KOPT-K1 (cell line): Measurements from ENCODE around the gene TMEM109.

ENCODE experiments used
- H3K27ac ChIP-seq: fragments of 200-600 bp; sonication (generic); 2 replicates; pipeline ENCODE4 v1.5.1; 2016; ENCODE audit warnings: antibody characterized with exemption, mild to moderate bottlenecking, low read depth, low read length; ENCODE audit not compliant: poor library complexity, severe bottlenecking
- H3K36me3 ChIP-seq: fragments of 200-600 bp; sonication (generic); 2 replicates; pipeline ENCODE4 v1.5.1; 2017; ENCODE audit warnings: antibody characterized with exemption, mild to moderate bottlenecking, low read length, moderate library complexity; ENCODE audit not compliant: insufficient read depth
- H3K9me3 ChIP-seq: fragments of 200-600 bp; sonication (generic); 2 replicates; pipeline ENCODE4 v1.5.1; 2017; ENCODE audit warnings: antibody characterized with exemption, low read length, mild to moderate bottlenecking; ENCODE audit not compliant: insufficient read depth, poor library complexity, severe bottlenecking

Gene TMEM109

DNA sequence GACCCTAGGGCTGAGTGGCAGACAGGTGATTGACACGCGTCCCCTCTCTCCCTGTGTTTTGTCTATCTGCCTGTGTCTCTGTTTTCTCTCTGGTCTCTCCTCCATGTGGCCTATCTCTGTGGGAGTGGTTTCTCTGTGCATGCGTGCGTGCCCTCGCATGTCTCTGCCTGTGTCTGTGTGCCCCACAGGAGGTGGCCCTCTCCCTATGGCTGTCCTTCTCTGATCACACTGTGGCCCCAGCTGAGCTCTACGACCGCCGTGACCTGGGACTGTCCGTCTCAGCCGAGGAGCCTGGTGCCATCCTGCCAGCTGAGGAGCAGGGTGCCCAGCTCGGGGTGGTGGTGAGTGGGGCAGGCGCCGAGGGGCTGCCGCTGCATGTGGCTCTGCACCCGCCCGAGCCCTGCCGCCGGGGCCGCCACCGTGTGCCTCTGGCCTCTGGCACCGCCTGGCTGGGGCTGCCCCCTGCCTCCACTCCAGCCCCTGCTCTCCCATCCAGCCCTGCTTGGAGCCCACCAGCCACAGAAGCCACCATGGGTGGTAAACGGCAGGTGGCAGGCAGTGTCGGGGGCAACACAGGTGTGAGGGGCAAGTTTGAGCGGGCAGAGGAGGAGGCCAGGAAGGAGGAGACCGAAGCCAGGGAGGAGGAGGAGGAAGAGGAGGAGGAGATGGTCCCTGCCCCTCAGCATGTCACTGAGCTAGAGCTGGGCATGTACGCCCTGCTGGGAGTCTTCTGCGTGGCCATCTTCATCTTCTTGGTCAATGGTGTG lies 21.9 kb downstream of the TMEM109 start:
- H3K27ac ChIP-seq = no peak overlapping the region
- no peaks in the 10 kb centered on the region for H3K9me3 ChIP-seq
- H3K36me3 ChIP-seq = no peaks in the 10 kb centered on the region

DNA sequence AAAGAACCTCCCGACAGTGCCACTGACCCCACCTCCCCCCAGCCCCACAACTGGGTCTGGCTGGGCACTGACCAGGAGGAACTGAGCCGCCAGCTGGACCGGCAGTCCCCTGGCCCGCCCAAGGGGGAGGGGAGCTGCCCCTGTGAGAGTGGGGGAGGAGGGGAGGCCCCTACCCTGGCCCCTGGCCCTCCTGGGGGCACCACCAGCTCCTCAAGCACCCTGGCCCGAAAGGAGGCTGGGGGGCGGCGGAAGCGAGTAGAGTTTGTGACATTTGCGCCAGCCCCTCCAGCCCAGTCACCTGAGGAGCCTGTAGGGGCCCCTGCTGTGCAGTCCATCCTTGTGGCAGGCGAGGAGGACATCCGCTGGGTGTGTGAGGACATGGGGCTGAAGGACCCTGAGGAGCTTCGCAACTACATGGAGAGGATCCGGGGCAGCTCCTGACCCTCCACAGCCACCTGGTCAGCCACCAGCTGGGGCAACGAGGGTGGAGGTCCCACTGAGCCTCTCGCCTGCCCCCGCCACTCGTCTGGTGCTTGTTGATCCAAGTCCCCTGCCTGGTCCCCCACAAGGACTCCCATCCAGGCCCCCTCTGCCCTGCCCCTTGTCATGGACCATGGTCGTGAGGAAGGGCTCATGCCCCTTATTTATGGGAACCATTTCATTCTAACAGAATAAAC lies 22.6 kb downstream of the TMEM109 start:
- Histone ChIP-seq H3K27ac (no peak overlapping the region), H3K36me3 (no peaks in the 10 kb centered on the region), H3K9me3 (no peaks in the 10 kb centered on the region)

DNA sequence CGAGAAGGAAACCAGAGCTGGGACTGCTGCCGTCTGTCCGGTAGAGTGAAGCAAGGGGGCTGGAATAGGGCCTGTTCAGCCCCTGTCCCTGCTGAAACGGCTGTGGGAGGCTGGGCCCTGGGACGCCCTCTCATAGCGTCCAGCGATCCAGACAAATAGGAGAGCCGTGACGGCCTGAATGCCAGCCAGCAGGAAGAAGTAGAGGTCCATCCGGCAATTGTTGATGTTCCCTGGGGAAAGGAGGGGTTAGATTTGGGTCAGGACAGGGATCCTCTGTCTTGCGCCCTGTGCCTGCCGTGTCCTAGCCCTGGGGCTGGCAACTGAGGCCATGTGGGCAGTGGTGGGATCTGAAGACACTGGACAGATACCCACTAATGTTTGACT lies 23.2 kb downstream of the TMEM109 start:
- Histone ChIP-seq H3K36me3 (no peaks in the 10 kb centered on the region), H3K27ac (no peak overlapping the region), H3K9me3 (no peaks in the 10 kb centered on the region)

DNA sequence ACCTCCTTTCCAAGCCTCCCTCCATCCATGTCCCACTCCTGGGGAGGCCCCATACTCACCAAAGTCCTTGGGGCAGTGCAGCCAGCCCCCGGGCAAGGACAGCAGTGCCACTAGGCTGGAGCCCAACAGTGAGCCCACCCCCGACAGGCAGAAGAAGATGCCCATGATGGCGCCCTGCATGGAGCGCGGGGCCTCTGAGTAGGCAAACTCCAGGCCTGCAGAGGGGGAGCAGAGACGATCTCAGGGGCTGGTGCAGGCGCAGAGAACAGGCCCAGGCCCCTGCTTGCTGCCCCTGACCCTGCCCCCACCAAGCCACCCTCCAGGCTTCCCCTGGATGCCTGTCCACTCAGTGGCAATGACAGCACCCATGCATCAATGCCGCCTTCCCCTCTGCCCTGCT lies 23.9 kb downstream of the TMEM109 start:
- Histone ChIP-seq H3K36me3 (no peaks in the 10 kb centered on the region), H3K27ac (no peak overlapping the region), H3K9me3 (no peaks in the 10 kb centered on the region)

DNA sequence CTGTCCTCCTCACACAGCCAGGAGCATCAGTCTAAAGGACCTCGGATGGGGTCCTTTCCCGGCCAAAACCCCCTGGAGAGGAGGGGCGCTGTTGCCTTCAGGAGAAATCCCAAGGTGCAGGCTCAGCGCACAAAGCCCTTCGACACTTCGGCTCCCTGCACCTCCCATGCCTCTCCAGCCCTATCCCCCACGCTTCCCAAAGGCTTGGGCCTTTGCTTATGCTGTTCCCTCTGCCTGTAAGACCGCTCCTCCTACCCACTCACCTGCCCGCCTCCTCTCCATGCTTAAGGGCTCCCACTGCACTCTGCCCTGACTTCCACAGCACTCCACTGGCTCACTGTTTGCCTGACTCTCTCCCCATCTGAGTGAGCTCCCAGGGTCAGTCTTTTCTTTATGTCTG lies 24.5 kb downstream of the TMEM109 start:
- H3K9me3 ChIP-seq = no peaks in the 10 kb centered on the region
- H3K36me3 ChIP-seq = no peaks in the 10 kb centered on the region
- H3K27ac ChIP-seq = no peak overlapping the region

DNA sequence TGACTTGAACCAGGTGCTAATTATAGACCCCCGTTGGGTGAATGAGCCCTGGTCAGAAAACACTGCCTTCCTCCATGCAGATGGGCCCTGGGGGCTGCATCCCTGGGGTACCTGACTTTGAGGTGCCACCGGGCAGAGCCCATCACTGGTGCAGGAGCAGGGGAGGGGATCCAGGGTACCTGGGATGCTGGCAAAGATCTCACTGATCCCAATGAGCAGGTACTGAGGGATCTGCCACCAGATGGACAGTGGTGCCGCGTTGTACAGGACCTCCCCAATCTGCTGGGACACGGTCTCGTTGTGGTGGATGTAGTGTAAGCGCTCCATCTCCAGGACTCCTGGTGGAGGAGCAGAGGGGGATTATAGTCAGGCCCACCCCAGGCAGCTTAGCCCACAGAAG lies 25.3 kb downstream of the TMEM109 start:
- no peak overlapping the region for H3K27ac ChIP-seq
- no peaks in the 10 kb centered on the region for H3K36me3 ChIP-seq
- no peaks in the 10 kb centered on the region for H3K9me3 ChIP-seq

DNA sequence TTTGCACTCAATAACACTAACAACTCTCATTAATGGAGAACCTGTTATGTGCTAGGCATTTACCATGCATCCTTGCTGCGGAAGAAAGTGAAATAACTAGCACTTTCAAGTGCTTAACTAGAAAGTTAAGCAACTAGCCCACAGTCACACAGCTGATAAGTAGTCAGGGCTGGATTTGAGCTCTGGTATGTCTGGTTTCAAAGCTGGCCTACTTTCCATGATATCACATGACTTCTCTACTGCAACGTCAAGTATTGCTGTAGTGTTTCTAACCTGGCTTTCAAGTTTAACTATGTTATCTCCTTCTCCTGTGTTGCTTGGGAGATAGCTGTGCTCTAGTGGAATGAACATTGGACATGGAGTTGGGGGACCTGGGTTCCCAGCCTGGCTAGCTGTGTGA lies 25.9 kb downstream of the TMEM109 start:
- Histone ChIP-seq H3K27ac (no peak overlapping the region), H3K9me3 (no peaks in the 10 kb centered on the region), H3K36me3 (no peaks in the 10 kb centered on the region)

DNA sequence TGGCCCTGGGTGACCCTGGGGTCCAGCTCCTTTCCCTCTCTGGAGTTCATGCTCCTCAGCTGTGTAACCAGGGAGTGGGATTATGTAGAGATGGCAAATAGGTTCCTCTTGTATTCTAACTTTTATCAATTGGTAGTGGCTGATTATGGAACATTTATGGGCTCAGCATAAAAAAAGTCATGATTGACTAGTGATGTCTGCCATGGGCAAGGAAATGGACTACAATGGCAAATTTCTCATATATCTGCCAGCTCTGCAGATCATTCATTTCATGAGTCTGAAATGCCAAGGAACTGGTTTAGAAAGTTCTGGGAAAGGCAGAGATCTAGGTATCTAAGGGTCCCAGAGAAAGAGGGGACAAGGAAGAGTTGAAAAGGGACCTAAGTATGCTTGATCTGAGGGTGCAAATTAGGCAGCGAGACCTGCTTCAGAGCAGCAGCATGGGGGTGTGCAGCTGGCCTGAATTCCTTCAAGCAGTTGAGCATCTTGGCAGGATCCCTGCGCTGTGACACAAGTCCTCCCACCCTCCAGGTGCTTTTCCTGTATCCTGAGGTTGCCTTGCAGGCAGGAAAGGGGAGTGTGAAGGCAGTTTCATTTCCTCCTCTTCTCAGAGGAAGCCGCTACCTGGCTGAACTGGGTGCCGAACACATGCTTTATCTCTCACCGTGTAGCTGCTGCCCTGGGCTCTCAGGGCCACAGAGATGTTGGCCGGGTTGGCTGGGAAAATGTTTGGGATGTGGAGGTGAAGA lies 27.6 kb downstream of the TMEM109 start:
- Histone ChIP-seq H3K27ac (no peak overlapping the region), H3K36me3 (no peaks in the 10 kb centered on the region), H3K9me3 (no peaks in the 10 kb centered on the region)

DNA sequence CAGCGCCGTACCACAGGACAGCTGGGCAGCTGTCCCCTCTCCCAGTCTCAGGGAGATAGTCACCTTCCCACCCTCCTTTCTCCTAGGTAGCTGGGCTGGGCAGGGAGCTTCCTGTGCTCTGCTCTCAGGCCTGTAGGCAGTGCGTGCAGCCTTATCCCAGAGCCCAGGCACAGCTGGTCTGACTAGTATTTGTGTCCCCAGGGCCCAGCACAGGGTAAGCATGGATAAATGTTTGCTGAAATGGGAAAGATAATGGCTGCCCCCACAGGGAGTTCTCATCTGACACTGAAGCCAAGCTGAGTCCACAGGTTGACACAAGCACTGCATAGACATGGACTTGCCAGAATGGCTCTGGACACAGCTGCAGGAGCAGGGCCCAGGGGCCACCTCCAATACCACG lies 28.3 kb downstream of the TMEM109 start:
- no peak overlapping the region for H3K27ac ChIP-seq
- no peaks in the 10 kb centered on the region for H3K36me3 ChIP-seq
- H3K9me3 ChIP-seq = no peaks in the 10 kb centered on the region

DNA sequence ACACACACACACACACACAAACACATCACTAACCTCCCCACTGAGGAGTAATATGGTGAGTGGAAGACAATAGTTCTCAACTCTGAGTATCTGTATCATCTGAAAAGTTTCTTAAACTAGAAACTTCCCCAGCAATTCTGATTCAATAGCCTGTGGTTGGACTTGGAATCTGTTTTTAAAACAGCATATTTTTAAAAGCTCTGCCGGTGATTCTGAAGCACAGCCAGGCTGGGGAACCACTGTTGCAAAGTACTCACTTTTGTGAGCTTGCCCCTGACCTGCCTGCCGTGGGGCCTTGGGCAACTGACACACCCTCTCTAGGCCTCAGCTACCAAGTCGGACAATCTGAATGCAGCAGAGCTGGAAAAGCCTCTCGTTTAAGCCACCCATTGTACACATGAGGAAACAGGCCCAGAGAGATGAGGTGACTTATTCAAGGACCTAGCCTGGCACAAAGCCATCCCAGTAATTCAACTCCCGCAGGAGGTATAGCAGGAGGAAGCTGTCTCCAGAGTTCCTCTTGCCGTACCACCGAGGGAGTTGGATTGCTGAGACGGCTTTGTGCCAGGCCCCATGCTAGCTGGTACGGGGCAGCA lies 29.1 kb downstream of the TMEM109 start:
- Histone ChIP-seq H3K9me3 (no peaks in the 10 kb centered on the region), H3K36me3 (no peaks in the 10 kb centered on the region), H3K27ac (no peak overlapping the region)

DNA sequence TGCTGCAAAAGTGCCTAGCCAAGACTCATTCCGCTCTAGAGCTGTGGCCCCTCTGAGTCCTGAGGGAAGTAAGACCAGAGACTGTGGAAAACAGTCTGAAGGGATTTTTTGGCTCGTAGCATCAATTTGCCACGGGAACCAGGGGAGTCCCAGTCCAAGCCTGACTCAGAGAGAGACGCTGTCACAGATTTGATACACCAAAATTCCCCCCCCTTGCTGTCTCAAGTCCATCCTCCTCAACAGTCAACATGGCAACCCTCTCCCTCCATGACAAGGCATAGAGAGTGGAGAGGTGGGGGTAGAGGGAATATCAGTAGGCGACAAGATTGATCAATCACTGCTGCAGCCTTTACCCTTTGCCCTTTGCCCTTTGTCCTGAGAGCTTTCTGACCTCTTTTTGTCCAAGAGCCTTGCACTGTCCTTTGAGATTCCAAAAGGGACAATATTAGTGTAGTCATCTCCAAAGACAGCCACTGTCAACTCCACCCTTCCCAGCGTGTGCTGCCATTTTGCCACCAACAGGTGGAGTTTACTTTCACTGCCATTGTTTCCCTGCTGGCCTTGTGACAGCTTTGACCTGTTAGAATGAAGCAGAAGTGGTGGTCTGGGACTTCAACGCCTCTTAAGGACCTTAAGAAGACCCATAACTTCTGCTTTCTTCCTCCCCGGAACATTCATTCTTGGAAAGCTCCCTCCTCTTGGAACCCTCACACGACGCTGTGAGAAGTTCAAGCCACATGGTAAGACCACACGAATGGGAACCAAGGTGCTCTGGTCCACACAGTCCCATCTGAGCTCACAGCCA lies 30.7 kb downstream of the TMEM109 start:
- Histone ChIP-seq H3K36me3 (no peaks in the 10 kb centered on the region), H3K9me3 (no peaks in the 10 kb centered on the region), H3K27ac (no peak overlapping the region)

DNA sequence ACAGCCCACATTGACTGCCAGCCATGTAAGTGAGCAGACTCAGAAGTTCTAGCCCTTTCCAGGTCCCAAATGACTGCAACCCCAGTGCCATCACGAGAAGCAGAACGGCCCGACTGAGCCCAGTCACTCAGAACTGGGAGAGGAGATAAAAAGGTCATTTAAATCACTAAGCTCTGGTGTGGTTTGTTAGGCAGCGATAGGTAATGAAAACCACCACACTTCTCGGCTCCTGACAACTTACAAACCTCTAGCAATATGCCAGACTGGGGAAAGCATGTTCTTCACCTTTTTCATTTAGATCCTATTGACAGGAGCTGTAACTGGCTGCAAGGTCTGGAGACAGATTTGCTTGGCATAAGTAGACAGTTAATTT lies 31.3 kb downstream of the TMEM109 start:
- H3K9me3 ChIP-seq = no peaks in the 10 kb centered on the region
- H3K27ac ChIP-seq = no peak overlapping the region
- no peaks in the 10 kb centered on the region for H3K36me3 ChIP-seq

DNA sequence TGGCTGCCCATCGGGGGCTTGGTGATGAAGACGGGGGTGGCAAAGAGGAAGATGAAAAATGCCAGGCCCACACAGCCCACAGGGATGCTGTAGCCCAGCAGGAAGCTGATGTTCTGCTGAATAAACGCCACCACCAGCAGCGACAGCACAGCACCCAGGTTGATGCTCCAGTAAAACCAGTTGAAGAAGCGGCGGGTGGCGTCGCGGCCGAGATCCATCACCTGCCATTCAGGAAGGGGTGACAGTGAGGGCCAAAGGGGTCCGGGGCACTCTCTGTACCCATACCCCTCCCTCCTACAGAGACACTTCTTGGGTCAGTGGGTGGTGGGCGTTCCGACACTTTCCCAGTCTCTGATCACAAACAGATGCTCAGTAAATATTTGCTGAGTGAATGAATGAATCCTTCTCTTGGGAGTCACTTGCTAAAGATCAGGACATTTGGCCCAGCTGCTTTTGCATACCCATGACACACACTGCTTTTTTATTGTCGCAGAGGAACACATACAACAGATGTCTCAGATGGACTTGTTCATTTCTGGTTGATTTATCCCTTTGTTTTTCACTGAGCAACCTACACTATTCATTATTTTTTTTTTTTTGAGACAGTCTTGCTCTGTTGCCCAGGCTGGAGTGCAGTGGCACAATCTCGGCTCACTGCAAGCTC lies 32.8 kb downstream of the TMEM109 start:
- Histone ChIP-seq H3K36me3 (no peaks in the 10 kb centered on the region), H3K27ac (no peak overlapping the region), H3K9me3 (no peaks in the 10 kb centered on the region)

DNA sequence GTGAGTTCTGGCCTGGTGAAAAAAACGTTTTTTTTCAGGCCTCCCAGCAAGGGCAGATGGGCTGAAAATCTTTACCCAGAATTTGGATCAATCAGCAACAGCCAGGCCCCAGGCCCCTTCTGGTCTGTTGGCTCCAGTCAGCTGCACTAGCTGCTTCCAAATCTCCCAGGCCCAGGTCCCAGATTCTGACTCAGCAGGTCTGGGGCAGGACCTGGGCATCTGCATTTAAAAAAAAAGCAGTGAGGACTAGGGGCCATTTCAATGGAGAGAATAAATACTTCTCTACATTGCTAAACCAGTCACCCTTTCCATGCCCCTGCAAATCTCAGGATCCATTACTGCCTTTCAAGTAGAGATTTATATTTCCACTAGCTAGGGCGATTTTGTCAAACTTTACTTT lies 33.7 kb downstream of the TMEM109 start:
- Histone ChIP-seq H3K36me3 (no peaks in the 10 kb centered on the region), H3K27ac (no peak overlapping the region), H3K9me3 (no peaks in the 10 kb centered on the region)
